IMR-90 (cell line): ENCODE results near the gene NR1H2. TPM values are rescaled to one million over a fixed set of nuclear protein-coding genes. Genes with fewer than 3 reads are reported as not detected.
A peak's percentile ranks its signal among the peaks of the same experiment; 100 is the strongest.

ENCODE experiments used
- ATAC-seq: fragments of 200-7000 bp; cut with Tn5 transposase; 2 replicates; pipeline ENCODE4 v1.9.1; 2020; ENCODE audit warnings: low read depth, mild to moderate bottlenecking, moderate library complexity
- BruUV-seq: library from RNA; stranded (reverse); fragments of 400-500 nt; replicated peaks from 2 replicates; lab custom pipeline; 2021; lab: Mats Ljungman, UMichigan
- CTCF ChIA-PET: fragments of 300-600 bp; formaldehyde crosslinking; extraction: SDS; loops from one replicate; lab custom pipeline; 2021; ENCODE audit warnings: antibody characterized with exemption; lab: Yijun Ruan, JAX
- POLR2A ChIA-PET: fragments of 300-600 bp; sonication (Branson Sonifier 250); formaldehyde crosslinking; loops from one replicate; lab custom pipeline; 2022; ENCODE audit warnings: antibody characterized with exemption; ENCODE audit not compliant: unreplicated experiment; lab: Charles Lee
- DNase-seq: peaks from one replicate; pipeline ENCODE4 v3.0.0; 2013
- H2AFZ ChIP-seq: replicated peaks from 2 replicates; pipeline ENCODE3; 2013; ENCODE audit warnings: low read length, mild to moderate bottlenecking; ENCODE audit not compliant: poor library complexity
- H2AK5ac ChIP-seq: 2 replicates; pipeline ENCODE4 v1.6.1; 2013; ENCODE audit warnings: low read depth, low read length, inconsistent platforms
- H2AK9ac ChIP-seq: replicated peaks from 2 replicates; pipeline ENCODE3; 2013; ENCODE audit warnings: mild to moderate bottlenecking, low read depth, low read length, moderate library complexity; ENCODE audit not compliant: poor library complexity
- H2BK120ac ChIP-seq: 2 replicates; pipeline ENCODE4 v1.6.1; 2013; ENCODE audit warnings: low read depth, low read length, inconsistent platforms
- H2BK15ac ChIP-seq: 3 replicates; pipeline ENCODE4 v1.6.1; 2013; ENCODE audit warnings: low read depth, low read length, inconsistent platforms
- H2BK20ac ChIP-seq: 2 replicates; pipeline ENCODE4 v1.6.1; 2013; ENCODE audit warnings: low read depth, mild to moderate bottlenecking, inconsistent platforms, low read length, moderate library complexity
- H2BK5ac ChIP-seq: 2 replicates; pipeline ENCODE4 v1.6.1; 2013; ENCODE audit warnings: mild to moderate bottlenecking, low read depth, low read length, inconsistent platforms; ENCODE audit not compliant: poor library complexity, severe bottlenecking
- H3K14ac ChIP-seq: replicated peaks from 2 replicates; pipeline ENCODE4 v1.6.1; 2013; ENCODE audit warnings: low read depth, low read length, inconsistent platforms
- H3K18ac ChIP-seq: 2 replicates; pipeline ENCODE4 v1.6.1; 2013; ENCODE audit warnings: low read depth, low read length, control low read depth
- H3K23ac ChIP-seq: 2 replicates; pipeline ENCODE4 v1.6.1; 2013; ENCODE audit warnings: low read depth, low read length, inconsistent platforms
- H3K27ac ChIP-seq: 2 replicates; pipeline ENCODE4 v1.5.1; 2013; ENCODE audit warnings: mild to moderate bottlenecking, control low read depth, low read length; ENCODE audit not compliant: insufficient read depth
- H3K27me3 ChIP-seq: 2 replicates; pipeline ENCODE4 v1.6.1; 2013; ENCODE audit warnings: low read length; ENCODE audit not compliant: control insufficient read depth, insufficient read depth
- H3K36me3 ChIP-seq: 2 replicates; pipeline ENCODE4 v1.6.1; 2013; ENCODE audit warnings: low read length, mixed read lengths; ENCODE audit not compliant: control insufficient read depth, insufficient read depth
- H3K4ac ChIP-seq: 2 replicates; pipeline ENCODE4 v1.6.1; 2013; ENCODE audit warnings: low read depth, low read length, inconsistent platforms
- H3K4me1 ChIP-seq: 2 replicates; pipeline ENCODE4 v1.6.1; 2013; ENCODE audit warnings: low read length, mixed read lengths; ENCODE audit not compliant: control insufficient read depth, insufficient read depth
- H3K4me2 ChIP-seq: 2 replicates; pipeline ENCODE4 v1.6.1; 2013; ENCODE audit warnings: low read depth, mild to moderate bottlenecking, control low read depth, low read length, moderate library complexity
- H3K4me3 ChIP-seq: 2 replicates; pipeline ENCODE4 v1.5.1; 2013; ENCODE audit warnings: low read depth, mild to moderate bottlenecking, control low read depth, low read length, moderate library complexity; ENCODE audit not compliant: insufficient read depth
- H3K56ac ChIP-seq: 2 replicates; pipeline ENCODE4 v1.6.1; 2013; ENCODE audit warnings: low read length, inconsistent platforms; ENCODE audit not compliant: insufficient read depth; ENCODE audit errors: extremely low read depth
- H3K79me1 ChIP-seq, 2 experiments: 2 replicates each; pipeline ENCODE4 v1.6.1; 2013; ENCODE audit warnings: low read length in 2 of 2, inconsistent platforms in 1 of 2, low read depth in 1 of 2
- H3K9ac ChIP-seq: 2 replicates; pipeline ENCODE4 v1.6.1; 2013; ENCODE audit warnings: low read depth, low read length, control low read depth
- H3K9me1 ChIP-seq: 2 replicates; pipeline ENCODE4 v1.6.1; 2013; ENCODE audit warnings: low read length, inconsistent platforms; ENCODE audit not compliant: insufficient read depth
- H3K9me3 ChIP-seq: 2 replicates; pipeline ENCODE4 v1.6.1; 2013; ENCODE audit warnings: low read length; ENCODE audit not compliant: control insufficient read depth, insufficient read depth
- H4K20me1 ChIP-seq: 2 replicates; pipeline ENCODE4 v1.6.1; 2013; ENCODE audit warnings: low read length, inconsistent platforms; ENCODE audit not compliant: insufficient read depth
- H4K5ac ChIP-seq: 2 replicates; pipeline ENCODE4 v1.6.1; 2013; ENCODE audit warnings: mild to moderate bottlenecking, low read depth, low read length, control low read depth
- H4K8ac ChIP-seq, 2 experiments: 2 replicates each; pipeline ENCODE4 v1.6.1; 2013; ENCODE audit warnings: low read depth in 2 of 2, low read length in 2 of 2, control low read depth in 1 of 2, inconsistent platforms in 1 of 2
- H4K91ac ChIP-seq: 2 replicates; pipeline ENCODE4 v1.6.1; 2013; ENCODE audit warnings: low read depth, low read length, inconsistent platforms; ENCODE audit not compliant: insufficient read depth
- BHLHE40 ChIP-seq: fragments of 150-350 bp; IDR thresholded peaks from 2 replicates; pipeline ENCODE4 v1.6.1; 2016; ENCODE audit warnings: mild to moderate bottlenecking, low read depth, low read length
- CEBPB ChIP-seq: IDR thresholded peaks from 2 replicates; pipeline ENCODE4 v1.6.1; 2012; ENCODE audit warnings: low read depth, low read length, improper control_type of control experiment
- CHD1 ChIP-seq: IDR thresholded peaks from 2 replicates; pipeline ENCODE4 v1.6.1; 2012; ENCODE audit warnings: low read depth, low read length, improper control_type of control experiment
- CTCF ChIP-seq: conservative IDR thresholded peaks from 2 replicates; pipeline ENCODE4 v1.5.1; 2012; ENCODE audit warnings: mild to moderate bottlenecking, low read depth, low read length, improper control_type of control experiment
- FOS ChIP-seq: fragments of 150-350 bp; IDR thresholded peaks from 2 replicates; pipeline ENCODE4 v1.6.1; 2016; ENCODE audit warnings: low read depth, low read length
- MAFK ChIP-seq: IDR thresholded peaks from 2 replicates; pipeline ENCODE4 v1.6.1; 2012; ENCODE audit warnings: low read depth, low read length, improper control_type of control experiment
- MAZ ChIP-seq: IDR thresholded peaks from 2 replicates; pipeline ENCODE4 v1.6.1; 2012; ENCODE audit warnings: low read depth, mild to moderate bottlenecking, low read length, improper control_type of control experiment, moderate library complexity, borderline replicate concordance
- MXI1 ChIP-seq: IDR thresholded peaks from 2 replicates; pipeline ENCODE4 v1.6.1; 2012; ENCODE audit warnings: low read depth, mild to moderate bottlenecking, low read length, moderate library complexity, borderline replicate concordance
- NFE2L2 ChIP-seq: fragments of 150-350 bp; IDR thresholded peaks from 2 replicates; pipeline ENCODE4 v1.6.1; 2016; ENCODE audit warnings: low read depth, mild to moderate bottlenecking, low read length
- POLR2A ChIP-seq: IDR thresholded peaks from 2 replicates; pipeline ENCODE4 v1.6.1; 2012; ENCODE audit warnings: mild to moderate bottlenecking, low read depth, low read length
- RAD21 ChIP-seq: IDR thresholded peaks from 2 replicates; pipeline ENCODE4 v1.6.1; 2012; ENCODE audit warnings: low read length, improper control_type of control experiment
- RCOR1 ChIP-seq: IDR thresholded peaks from 2 replicates; pipeline ENCODE4 v1.6.1; 2012; ENCODE audit warnings: mild to moderate bottlenecking, low read length, improper control_type of control experiment; ENCODE audit not compliant: insufficient replicate concordance
- RFX5 ChIP-seq: IDR thresholded peaks from 2 replicates; pipeline ENCODE4 v1.8.0; 2012; ENCODE audit warnings: low read depth, mild to moderate bottlenecking, low read length, moderate library complexity
- SMC3 ChIP-seq: fragments of 150-350 bp; IDR thresholded peaks from 2 replicates; pipeline ENCODE4 v1.6.1; 2016; ENCODE audit warnings: low read depth, mild to moderate bottlenecking, antibody characterized with exemption, low read length, moderate library complexity
- USF2 ChIP-seq: fragments of 150-350 bp; IDR thresholded peaks from 2 replicates; pipeline ENCODE4 v1.6.1; 2017; ENCODE audit warnings: mild to moderate bottlenecking, antibody characterized with exemption, low read length, low read depth
- WGBS, 2 experiments: methylation state at CpG; one replicate each; pipeline versions ENCODE4 v1.1.5 to v1.1.7; 2013; ENCODE audit warnings: missing lambda C conversion rate in 2 of 2; ENCODE audit not compliant: insufficient read length in 1 of 2; ENCODE audit errors: extremely low coverage in 2 of 2; 5-methylcytosine and 5-hydroxymethylcytosine counted together
- dilution Hi-C: fragments of 300-500 bp; cut with HindIII; formaldehyde crosslinking; loops from one replicate; pipeline ENCODE4 v1.14.3; 2018; ENCODE audit warnings: low sequenced_read_pairs; ENCODE audit not compliant: unreplicated experiment
- in situ Hi-C: fragments of 300-500 bp; cut with MboI; formaldehyde crosslinking; loops from 3 replicates; pipeline ENCODE4 v1.14.3; 2019; ENCODE audit warnings: low sequenced_read_pairs, inconsistent platforms, mixed read lengths
- intact Hi-C: fragments of 100-400 bp; cut with micrococcal nuclease; formaldehyde crosslinking; loops from 2 replicates; pipeline ENCODE4 v1.10.0; 2022
- polyA plus RNA-seq, 3 experiments: library from polyadenylated mRNA; depleted of rRNA; stranded (reverse); fragments of >200 nt; gene quantifications; 2 replicates each; pipeline ENCODE4 v1.2.3, GENCODE V29; 2012; ENCODE audit warnings: low replicate concordance in 1 of 3
- total RNA-seq: library from RNA; depleted of rRNA; stranded (reverse); fragments of >200 nt; gene quantifications from 2 replicates; pipeline ENCODE4 v1.2.3, GENCODE V29; 2012
- TF ChIP-seq, protein P1 (sequence below): fragments of 150-350 bp; IDR thresholded peaks from 2 replicates; pipeline ENCODE4 v1.6.1; 2016; ENCODE audit warnings: low read depth, mild to moderate bottlenecking, low read length, moderate library complexity, borderline replicate concordance

NR1H2 gene
- total and polyA plus RNA-seq, 2 of the 4 experiments (the other 2 are of a cell fraction): 37.8 to 48.4 TPM

- peaks cover 42% of the 10 kb centered on the region for H3K36me3 ChIP-seq
- no peak overlapping the region for H2BK5ac ChIP-seq
- DNase-seq (no peak), ATAC-seq (no peak)
- H3K9me3 ChIP-seq: no peaks in the 10 kb centered on the region
- H2BK120ac ChIP-seq: no peak overlapping the region
- H3K4ac ChIP-seq: no peak overlapping the region
- H3K9me1 ChIP-seq: no peaks in the 10 kb centered on the region
- no peak overlapping the region for H2BK20ac ChIP-seq
- ChIA-PET POLR2A (no interaction called here), CTCF (no interaction called here)
- H3K27me3 ChIP-seq: no peaks in the 10 kb centered on the region
- peaks cover 0 to 30% of the 10 kb centered on the region in 2 experiments for H3K79me1 ChIP-seq
- BruUV-seq: no TSS peak
- peak overlapping the region; percentile 21 for H2AFZ ChIP-seq
- no peak overlapping the region for H3K23ac ChIP-seq
- no peak overlapping the region for H3K4me2 ChIP-seq
- no peak overlapping the region for H3K9ac ChIP-seq
- H4K8ac ChIP-seq: no peak overlapping the region
- 95% methylated on average over 28 of the region's 36 CpGs; no CpG with 5 or more reads in 1 of the 2 experiments for WGBS, 2 experiments
- no peak overlapping the region for H3K14ac ChIP-seq
- H3K18ac ChIP-seq: no peak overlapping the region
- H3K4me1 ChIP-seq: no peaks in the 10 kb centered on the region
- no peak overlapping the region for H2AK5ac ChIP-seq
- dilution Hi-C loops (no loop called here), intact Hi-C loops (loop anchor here (5.0 kb wide), 1 partner anchor 424 kb away; no protein-coding TSS in a partner anchor), in situ Hi-C loops (loop anchor here (5.0 kb wide), 1 partner anchor 344 kb away; the partner anchor contains the start of gene CLEC11A)
- no peak overlapping the region for H3K27ac ChIP-seq
- H4K91ac ChIP-seq: no peak overlapping the region
- H4K20me1 ChIP-seq: peaks cover 8% of the 10 kb centered on the region
- no peak overlapping the region for H4K5ac ChIP-seq
- H2AK9ac ChIP-seq: no peak overlapping the region
- no peak overlapping the region for H3K56ac ChIP-seq
- no peak overlapping the region for H3K4me3 ChIP-seq
- H2BK15ac ChIP-seq: no peak overlapping the region
- TF ChIP-seq CTCF: no peak
- TF ChIP-seq CHD1: no peak
- TF ChIP-seq CEBPB: no peak
- no peak for TF ChIP-seq POLR2A
- no peak for TF ChIP-seq USF2
- no peak for TF ChIP-seq RCOR1
- no peak for TF ChIP-seq RFX5
- TF ChIP-seq MAZ: no peak
- TF ChIP-seq, protein P1, sequence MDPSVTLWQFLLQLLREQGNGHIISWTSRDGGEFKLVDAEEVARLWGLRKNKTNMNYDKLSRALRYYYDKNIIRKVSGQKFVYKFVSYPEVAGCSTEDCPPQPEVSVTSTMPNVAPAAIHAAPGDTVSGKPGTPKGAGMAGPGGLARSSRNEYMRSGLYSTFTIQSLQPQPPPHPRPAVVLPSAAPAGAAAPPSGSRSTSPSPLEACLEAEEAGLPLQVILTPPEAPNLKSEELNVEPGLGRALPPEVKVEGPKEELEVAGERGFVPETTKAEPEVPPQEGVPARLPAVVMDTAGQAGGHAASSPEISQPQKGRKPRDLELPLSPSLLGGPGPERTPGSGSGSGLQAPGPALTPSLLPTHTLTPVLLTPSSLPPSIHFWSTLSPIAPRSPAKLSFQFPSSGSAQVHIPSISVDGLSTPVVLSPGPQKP: no peak
- TF ChIP-seq MXI1: no peak
- TF ChIP-seq RAD21: no peak
- no peak for TF ChIP-seq FOS
- no peak for TF ChIP-seq MAFK
- TF ChIP-seq SMC3: no peak
- TF ChIP-seq BHLHE40: no peak
- TF ChIP-seq NFE2L2: no peak
These were observed 2.1 kb downstream of the NR1H2 start for GRCh38 chr19:50378169-50378862.
